22Rv1 (cell line): ENCODE data around the gene JAML.

Experiments
- ZFX ChIP-seq: fragments of 450-650 bp; IDR thresholded peaks from 2 replicates; pipeline ENCODE4 v1.6.1; 2017; ENCODE audit warnings: antibody characterized with exemption, borderline replicate concordance
- TF ChIP-seq, protein P1 (sequence below): fragments of 450-650 bp; IDR thresholded peaks from 2 replicates; pipeline ENCODE4 v1.5.1; 2017; ENCODE audit warnings: mild to moderate bottlenecking

DNA sequence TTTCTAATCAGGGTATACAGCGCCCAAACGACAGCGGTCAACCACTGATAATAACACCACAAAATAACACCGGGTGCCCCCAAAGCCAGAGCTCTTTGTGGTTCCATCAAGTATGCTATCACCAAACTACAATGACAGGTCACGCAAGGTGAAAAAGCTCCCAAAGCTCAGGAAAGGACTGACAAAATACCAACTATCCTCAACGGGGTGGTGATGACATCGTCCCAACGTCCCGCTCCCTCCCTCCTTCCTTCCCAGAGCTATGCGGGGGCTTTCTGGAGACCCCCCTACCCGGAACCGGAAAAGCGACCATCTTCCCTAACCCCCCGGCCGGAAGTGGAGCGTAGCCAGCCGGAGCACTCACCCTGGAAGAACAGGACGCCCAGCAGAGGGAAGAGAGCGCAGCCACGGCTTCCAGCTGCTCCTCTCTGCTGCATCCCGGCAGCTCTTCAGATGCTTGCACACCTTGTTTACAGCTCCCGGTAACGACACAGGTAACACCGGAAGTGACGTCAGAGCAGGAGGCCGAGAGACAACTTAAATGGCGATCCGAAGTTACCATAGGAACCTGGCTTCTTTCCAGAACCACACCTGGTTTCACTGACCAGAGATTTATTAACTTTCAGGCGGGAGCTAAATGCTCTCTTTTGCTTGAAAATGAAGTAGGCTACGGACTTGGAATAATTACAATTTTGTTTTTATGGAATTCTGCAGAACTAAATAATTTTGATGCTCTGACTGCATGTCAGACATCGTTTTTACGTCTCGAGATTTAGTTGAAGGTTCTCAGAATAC is 27.2 kb upstream of the JAML start, which contains the start of gene MPZL3:
- TF ChIP-seq, protein P1, sequence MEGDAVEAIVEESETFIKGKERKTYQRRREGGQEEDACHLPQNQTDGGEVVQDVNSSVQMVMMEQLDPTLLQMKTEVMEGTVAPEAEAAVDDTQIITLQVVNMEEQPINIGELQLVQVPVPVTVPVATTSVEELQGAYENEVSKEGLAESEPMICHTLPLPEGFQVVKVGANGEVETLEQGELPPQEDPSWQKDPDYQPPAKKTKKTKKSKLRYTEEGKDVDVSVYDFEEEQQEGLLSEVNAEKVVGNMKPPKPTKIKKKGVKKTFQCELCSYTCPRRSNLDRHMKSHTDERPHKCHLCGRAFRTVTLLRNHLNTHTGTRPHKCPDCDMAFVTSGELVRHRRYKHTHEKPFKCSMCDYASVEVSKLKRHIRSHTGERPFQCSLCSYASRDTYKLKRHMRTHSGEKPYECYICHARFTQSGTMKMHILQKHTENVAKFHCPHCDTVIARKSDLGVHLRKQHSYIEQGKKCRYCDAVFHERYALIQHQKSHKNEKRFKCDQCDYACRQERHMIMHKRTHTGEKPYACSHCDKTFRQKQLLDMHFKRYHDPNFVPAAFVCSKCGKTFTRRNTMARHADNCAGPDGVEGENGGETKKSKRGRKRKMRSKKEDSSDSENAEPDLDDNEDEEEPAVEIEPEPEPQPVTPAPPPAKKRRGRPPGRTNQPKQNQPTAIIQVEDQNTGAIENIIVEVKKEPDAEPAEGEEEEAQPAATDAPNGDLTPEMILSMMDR: no peak
- no peak for TF ChIP-seq ZFX
